DND-41 (cell line): ENCODE results near the gene TGM2.

ENCODE experiments used
- ATAC-seq: fragments of 200-7000 bp; cut with Tn5 transposase; 3 replicates; pipeline ENCODE4 v1.9.1; 2021; ENCODE audit warnings: low read depth; ENCODE audit not compliant: insufficient read depth
- DNase-seq: peaks from one replicate; pipeline ENCODE4 v3.0.0-alpha.2; 2020
- H2AFZ ChIP-seq: 2 replicates; pipeline ENCODE4 v1.6.0; 2012; ENCODE audit warnings: low read depth, low read length
- H3K27ac ChIP-seq: 2 replicates; pipeline ENCODE4 v1.5.1; 2012; ENCODE audit warnings: low read length, inconsistent platforms
- H3K27me3 ChIP-seq: fragments of 200-600 bp; sonication (generic); 2 replicates; pipeline ENCODE4 v1.6.0; 2012; ENCODE audit warnings: low read length, mild to moderate bottlenecking, inconsistent platforms; ENCODE audit not compliant: insufficient read depth, poor library complexity
- H3K36me3 ChIP-seq: 2 replicates; pipeline ENCODE4 v1.5.1; 2012; ENCODE audit warnings: low read length, inconsistent platforms; ENCODE audit not compliant: insufficient read depth
- H3K4me1 ChIP-seq: 2 replicates; pipeline ENCODE4 v1.5.1; 2012; ENCODE audit warnings: mild to moderate bottlenecking, low read length; ENCODE audit not compliant: insufficient read depth
- H3K4me2 ChIP-seq: 2 replicates; pipeline ENCODE4 v1.6.0; 2012; ENCODE audit warnings: mild to moderate bottlenecking, moderate library complexity, low read length, inconsistent platforms; ENCODE audit not compliant: insufficient read depth
- H3K4me3 ChIP-seq, 2 experiments: fragments of 200-600 bp in 1 of 2; shearing (Covaris generic) in 1 of 2; 2 replicates each; pipeline ENCODE4 v1.5.1; 2012 to 2016; ENCODE audit warnings: inconsistent platforms in 2 of 2, low read length in 2 of 2, mild to moderate bottlenecking in 2 of 2, low read depth in 1 of 2, moderate library complexity in 1 of 2
- H3K79me2 ChIP-seq: 2 replicates; pipeline ENCODE4 v1.6.0; 2012; ENCODE audit warnings: low read length, inconsistent platforms; ENCODE audit not compliant: insufficient read depth
- H3K9ac ChIP-seq: 2 replicates; pipeline ENCODE4 v1.6.0; 2012; ENCODE audit warnings: low read depth, mild to moderate bottlenecking, inconsistent platforms, low read length, moderate library complexity
- H3K9me3 ChIP-seq: 2 replicates; pipeline ENCODE4 v1.5.1; 2012; ENCODE audit warnings: low read length, moderate library complexity, mild to moderate bottlenecking, inconsistent platforms; ENCODE audit not compliant: insufficient read depth, severe bottlenecking
- H4K20me1 ChIP-seq: 2 replicates; pipeline ENCODE4 v1.6.0; 2012; ENCODE audit warnings: low read length; ENCODE audit not compliant: insufficient read depth
- EZH2 ChIP-seq: IDR thresholded peaks from 3 replicates; pipeline ENCODE4 v1.6.1; 2012; ENCODE audit warnings: borderline replicate concordance, low read depth, mild to moderate bottlenecking, moderate library complexity, low read length, inconsistent platforms; ENCODE audit not compliant: severe bottlenecking
- TF ChIP-seq, protein P1 (sequence below): IDR thresholded peaks from 2 replicates; pipeline ENCODE4 v1.5.1; 2012; ENCODE audit warnings: borderline replicate concordance, low read length, moderate library complexity, mild to moderate bottlenecking; ENCODE audit not compliant: poor library complexity, severe bottlenecking; ENCODE audit errors: extremely low read depth

TGM2 gene

DNA sequence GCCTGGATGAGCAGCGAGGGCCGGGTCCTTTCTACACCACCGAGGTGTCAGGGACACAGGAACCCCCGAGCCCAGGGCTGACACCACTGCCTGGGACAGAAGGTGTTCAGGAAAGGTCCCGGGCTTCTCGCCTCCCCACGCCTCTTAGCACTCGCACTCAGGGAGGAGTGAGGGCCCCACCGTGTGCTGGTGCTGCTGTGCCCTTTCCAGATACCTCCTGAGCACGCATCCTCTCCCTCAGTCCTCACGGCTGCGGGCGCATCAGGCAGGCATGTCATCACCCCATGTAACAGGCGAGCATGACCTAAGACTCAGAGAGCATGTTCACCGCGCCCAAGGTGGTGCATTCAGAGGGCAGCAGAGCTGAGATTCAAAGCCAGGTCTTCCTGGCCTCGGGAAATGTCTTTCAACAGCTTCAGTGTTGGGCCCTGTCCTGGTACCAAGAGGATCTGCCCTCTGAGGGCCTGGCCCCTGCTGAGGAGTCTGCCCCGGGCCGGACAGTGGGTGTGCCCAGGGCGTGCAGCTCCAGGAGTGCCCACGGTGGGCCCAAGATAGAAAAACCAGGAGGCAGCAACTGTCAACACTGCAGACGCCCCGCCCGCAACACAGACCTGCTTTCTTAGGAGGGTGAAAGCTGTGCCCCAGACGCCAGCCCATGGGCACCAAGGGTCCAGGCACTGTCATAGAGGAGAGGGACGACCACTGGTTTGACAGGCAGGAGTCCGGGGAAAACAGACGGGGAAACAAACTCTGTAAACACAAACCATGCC is 29.2 kb downstream of the TGM2 start:
- Histone ChIP-seq H3K4me1 (no peaks in the 10 kb centered on the region), H3K9ac (no peak overlapping the region), H3K79me2 (no peaks in the 10 kb centered on the region), H3K27ac (no peak overlapping the region), H3K4me2 (no peak overlapping the region), H4K20me1 (peaks cover 8% of the 10 kb centered on the region), H3K36me3 (no peaks in the 10 kb centered on the region), H3K4me3 (no peak overlapping the region), H3K27me3 (peaks cover 4% of the 10 kb centered on the region), H2AFZ (no peak overlapping the region), H3K9me3 (no peaks in the 10 kb centered on the region)
- no peak for TF ChIP-seq EZH2
- TF ChIP-seq, protein P1, sequence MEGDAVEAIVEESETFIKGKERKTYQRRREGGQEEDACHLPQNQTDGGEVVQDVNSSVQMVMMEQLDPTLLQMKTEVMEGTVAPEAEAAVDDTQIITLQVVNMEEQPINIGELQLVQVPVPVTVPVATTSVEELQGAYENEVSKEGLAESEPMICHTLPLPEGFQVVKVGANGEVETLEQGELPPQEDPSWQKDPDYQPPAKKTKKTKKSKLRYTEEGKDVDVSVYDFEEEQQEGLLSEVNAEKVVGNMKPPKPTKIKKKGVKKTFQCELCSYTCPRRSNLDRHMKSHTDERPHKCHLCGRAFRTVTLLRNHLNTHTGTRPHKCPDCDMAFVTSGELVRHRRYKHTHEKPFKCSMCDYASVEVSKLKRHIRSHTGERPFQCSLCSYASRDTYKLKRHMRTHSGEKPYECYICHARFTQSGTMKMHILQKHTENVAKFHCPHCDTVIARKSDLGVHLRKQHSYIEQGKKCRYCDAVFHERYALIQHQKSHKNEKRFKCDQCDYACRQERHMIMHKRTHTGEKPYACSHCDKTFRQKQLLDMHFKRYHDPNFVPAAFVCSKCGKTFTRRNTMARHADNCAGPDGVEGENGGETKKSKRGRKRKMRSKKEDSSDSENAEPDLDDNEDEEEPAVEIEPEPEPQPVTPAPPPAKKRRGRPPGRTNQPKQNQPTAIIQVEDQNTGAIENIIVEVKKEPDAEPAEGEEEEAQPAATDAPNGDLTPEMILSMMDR: no peak
- DNase-seq: no peak
- no peak for ATAC-seq

DNA sequence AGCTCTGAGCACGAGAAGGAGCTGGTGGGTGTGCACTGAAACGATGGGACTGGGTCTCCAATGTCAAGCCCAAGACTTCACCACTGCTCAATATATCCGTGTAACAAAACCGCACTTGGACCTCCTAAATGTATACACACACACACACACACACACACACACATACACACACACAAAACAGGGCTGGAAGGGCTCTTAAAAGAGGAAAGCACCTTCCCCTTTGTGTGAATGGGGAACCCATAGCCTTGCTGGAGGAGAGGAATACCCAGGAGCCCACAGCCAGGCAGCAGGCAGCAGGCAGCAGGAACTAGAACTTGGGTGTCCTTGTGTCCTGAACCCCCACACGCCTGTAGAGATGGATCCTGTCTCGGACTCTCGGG is 29.8 kb downstream of the TGM2 start:
- DNase-seq: no peak

DNA sequence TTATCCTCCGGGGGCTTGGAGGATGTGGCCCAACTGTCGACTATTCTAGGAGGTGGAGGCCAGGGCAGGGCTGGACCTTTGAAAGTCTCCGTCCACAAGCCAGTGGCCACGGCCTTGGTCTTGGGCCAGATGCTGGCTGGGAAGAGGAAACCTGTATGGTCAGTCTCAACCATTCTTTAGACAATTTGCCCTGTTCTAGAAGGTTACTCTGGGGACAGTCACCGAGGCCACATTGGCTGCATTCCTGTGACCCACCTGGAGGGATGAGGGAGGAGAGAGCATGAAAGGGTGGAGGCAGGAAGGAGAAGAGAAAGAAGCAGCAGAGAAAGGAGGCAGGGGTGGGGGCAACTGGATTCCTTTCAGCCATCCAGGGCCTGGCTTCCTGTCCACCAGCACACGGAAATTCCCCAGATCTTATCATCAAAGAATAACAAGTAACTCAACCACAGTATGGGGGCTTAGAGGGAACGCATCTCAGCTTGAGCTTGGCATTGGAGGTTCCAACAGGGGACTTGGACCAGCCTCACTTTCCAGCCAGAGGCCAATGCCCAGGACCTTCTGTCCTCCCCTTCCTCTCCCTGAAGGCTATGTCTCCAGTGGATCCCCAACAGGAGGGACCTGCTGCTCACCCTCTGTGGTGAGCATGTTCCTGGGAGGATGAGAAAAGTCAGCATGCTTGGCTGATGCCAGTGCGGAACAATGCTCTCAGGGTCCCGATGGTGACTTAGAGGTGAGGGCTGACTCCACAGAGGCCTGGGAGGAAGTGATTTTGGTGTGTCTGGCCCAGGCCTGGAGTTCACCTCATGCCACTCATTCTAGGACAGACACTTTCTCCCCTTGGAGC is 30.4 kb downstream of the TGM2 start:
- H2AFZ ChIP-seq: no peak overlapping the region
- H3K36me3 ChIP-seq: no peaks in the 10 kb centered on the region
- no peak for ATAC-seq

More for the DNA sequence above, 29.8 kb downstream of the TGM2 start:
- Histone ChIP-seq H3K27ac (no peak overlapping the region), H3K79me2 (no peaks in the 10 kb centered on the region), H3K4me1 (no peaks in the 10 kb centered on the region), H4K20me1 (peaks cover 8% of the 10 kb centered on the region), H3K4me3 (no peak overlapping the region), H3K9me3 (no peaks in the 10 kb centered on the region), H3K4me2 (no peak overlapping the region), H3K9ac (no peak overlapping the region), H3K36me3 (no peaks in the 10 kb centered on the region), H3K27me3 (peaks cover 4% of the 10 kb centered on the region), H2AFZ (no peak overlapping the region)
- TF ChIP-seq, protein P1: no peak
- TF ChIP-seq EZH2: no peak
- ATAC-seq: no peak

More for the DNA sequence above, 30.4 kb downstream of the TGM2 start:
- Histone ChIP-seq H3K4me1 (no peaks in the 10 kb centered on the region), H3K79me2 (no peaks in the 10 kb centered on the region), H3K9ac (no peak overlapping the region), H3K27ac (no peak overlapping the region), H3K27me3 (peaks cover under 1% of the 10 kb centered on the region), H4K20me1 (peaks cover 8% of the 10 kb centered on the region), H3K4me3 (no peak overlapping the region), H3K9me3 (no peaks in the 10 kb centered on the region), H3K4me2 (no peak overlapping the region)
- no peak for DNase-seq
- no peak for TF ChIP-seq EZH2
- TF ChIP-seq, protein P1: no peak
